ENCODE results near the gene OXTR.

The OXTR gene

GRCh38 chr3:8755564-8756237 is 13.7 kb downstream of the OXTR start:
- Histone ChIP-seq H3K4me1 (ENCODE audit: control insufficient read depth in 1 of 2, insufficient read depth in 2 of 2, low read length in 2 of 2) (no peaks in the 10 kb centered on the region), H3K27ac (ENCODE audit: low read length) (no peak overlapping the region), H3K36me3 (ENCODE audit: control insufficient read depth in 1 of 2, insufficient read depth in 2 of 2, low read length in 2 of 2) (no peaks in the 10 kb centered on the region), H3K27me3 (ENCODE audit: low read depth, low read length) (no peaks in the 10 kb centered on the region), H3K9me3 (ENCODE audit: control insufficient read depth in 1 of 2, low read length in 2 of 2) (no peaks in the 10 kb centered on the region), H3K4me3 (ENCODE audit: low read depth in 1 of 2, low read length in 2 of 2) (no peak overlapping the region)

DNA sequence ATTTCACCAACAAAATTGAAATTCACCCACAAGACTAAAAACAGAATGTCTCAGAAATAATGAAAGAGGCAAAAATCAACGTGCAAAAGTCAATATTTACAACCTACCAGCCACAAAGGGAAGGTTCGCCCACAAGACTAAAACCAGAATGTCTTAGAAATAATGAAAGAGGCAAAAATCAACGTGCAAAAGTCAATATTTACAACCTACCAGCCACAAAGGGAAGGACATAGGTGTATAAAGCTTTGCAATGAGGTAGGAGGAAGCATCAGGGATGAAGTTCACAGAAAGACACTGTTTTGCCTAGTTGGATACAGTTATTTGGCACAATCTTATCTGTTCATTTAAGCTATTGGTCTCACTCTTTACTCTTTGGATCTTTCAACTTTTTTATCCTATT is 14.3 kb downstream of the OXTR start:
- no peaks in the 10 kb centered on the region for H3K4me1 ChIP-seq (ENCODE audit: control insufficient read depth in 1 of 2, insufficient read depth in 2 of 2, low read length in 2 of 2)
- no peaks in the 10 kb centered on the region for H3K36me3 ChIP-seq (ENCODE audit: control insufficient read depth in 1 of 2, insufficient read depth in 2 of 2, low read length in 2 of 2)
- no peak overlapping the region for H3K27ac ChIP-seq (ENCODE audit: low read length)
- no peaks in the 10 kb centered on the region for H3K9me3 ChIP-seq (ENCODE audit: control insufficient read depth in 1 of 2, low read length in 2 of 2)
- H3K27me3 ChIP-seq (ENCODE audit: low read depth, low read length) = no peaks in the 10 kb centered on the region
- H3K4me3 ChIP-seq (ENCODE audit: low read depth in 1 of 2, low read length in 2 of 2) = no peak overlapping the region

DNA sequence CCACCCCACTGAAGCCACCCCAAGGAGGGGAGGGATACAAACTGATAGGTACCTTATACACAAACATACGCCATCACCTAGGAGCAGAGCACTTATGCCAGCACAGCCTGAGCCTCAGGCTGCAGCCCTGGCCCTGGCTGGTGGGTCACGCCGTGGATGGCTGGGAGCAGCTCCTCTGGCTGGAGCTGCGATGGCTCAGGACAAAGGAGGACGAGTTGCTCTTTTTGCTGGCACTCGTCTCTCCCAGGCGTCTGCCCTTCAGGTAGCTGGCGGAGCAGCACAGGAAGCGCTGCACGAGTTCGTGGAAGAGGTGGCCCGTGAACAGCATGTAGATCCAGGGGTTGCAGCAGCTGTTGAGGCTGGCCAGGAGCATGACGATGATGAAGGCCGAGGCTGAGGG is 16.6 kb downstream of the OXTR start:
- Histone ChIP-seq H3K9me3 (ENCODE audit: control insufficient read depth in 1 of 2, low read length in 2 of 2) (no peaks in the 10 kb centered on the region), H3K27ac (ENCODE audit: low read length) (no peak overlapping the region), H3K36me3 (ENCODE audit: control insufficient read depth in 1 of 2, insufficient read depth in 2 of 2, low read length in 2 of 2) (no peaks in the 10 kb centered on the region), H3K27me3 (ENCODE audit: low read depth, low read length) (no peaks in the 10 kb centered on the region), H3K4me3 (ENCODE audit: low read depth in 1 of 2, low read length in 2 of 2) (no peak overlapping the region), H3K4me1 (ENCODE audit: control insufficient read depth in 1 of 2, insufficient read depth in 2 of 2, low read length in 2 of 2) (no peaks in the 10 kb centered on the region)

DNA sequence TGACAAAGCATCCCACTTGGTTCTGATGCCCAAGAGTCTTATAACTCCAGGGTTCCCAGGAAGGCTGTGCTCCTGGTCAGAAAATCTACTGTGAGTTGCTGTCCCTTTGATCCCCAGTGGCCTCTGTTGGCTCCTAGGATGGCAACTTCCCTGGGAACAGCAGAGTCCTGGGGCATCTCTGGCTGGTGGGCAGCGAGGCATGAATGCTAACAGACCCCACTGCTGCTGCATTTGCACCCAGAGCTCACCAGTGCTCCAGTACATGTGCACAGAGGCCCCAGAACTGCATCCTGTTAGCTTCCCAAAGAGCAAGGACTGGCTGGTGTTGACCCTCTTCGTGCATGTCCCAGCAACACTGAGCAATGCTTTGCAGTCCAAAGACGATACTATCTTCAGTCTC is 20.1 kb downstream of the OXTR start:
- Histone ChIP-seq H3K27ac (ENCODE audit: low read length) (no peak overlapping the region), H3K27me3 (ENCODE audit: low read depth, low read length) (no peaks in the 10 kb centered on the region)

GRCh38 chr3:8746780-8747345 is 22.6 kb downstream of the OXTR start:
- Histone ChIP-seq H3K4me3 (ENCODE audit: low read depth in 1 of 2, low read length in 2 of 2) (no peak overlapping the region), H3K4me1 (ENCODE audit: control insufficient read depth in 1 of 2, insufficient read depth in 2 of 2, low read length in 2 of 2) (peaks cover 0 to 3% of the 10 kb centered on the region in 2 donors), H3K27me3 (ENCODE audit: low read depth, low read length) (no peaks in the 10 kb centered on the region), H3K27ac (ENCODE audit: low read length) (no peak overlapping the region), H3K36me3 (ENCODE audit: control insufficient read depth in 1 of 2, insufficient read depth in 2 of 2, low read length in 2 of 2) (no peaks in the 10 kb centered on the region), H3K9me3 (ENCODE audit: control insufficient read depth in 1 of 2, low read length in 2 of 2) (no peaks in the 10 kb centered on the region)

More for the DNA sequence above, 20.1 kb downstream of the OXTR start:
- Histone ChIP-seq H3K9me3 (ENCODE audit: control insufficient read depth in 1 of 2, low read length in 2 of 2) (no peaks in the 10 kb centered on the region), H3K4me3 (ENCODE audit: low read depth in 1 of 2, low read length in 2 of 2) (no peak overlapping the region), H3K36me3 (ENCODE audit: control insufficient read depth in 1 of 2, insufficient read depth in 2 of 2, low read length in 2 of 2) (no peaks in the 10 kb centered on the region), H3K4me1 (ENCODE audit: control insufficient read depth in 1 of 2, insufficient read depth in 2 of 2, low read length in 2 of 2) (no peaks in the 10 kb centered on the region)

DNA sequence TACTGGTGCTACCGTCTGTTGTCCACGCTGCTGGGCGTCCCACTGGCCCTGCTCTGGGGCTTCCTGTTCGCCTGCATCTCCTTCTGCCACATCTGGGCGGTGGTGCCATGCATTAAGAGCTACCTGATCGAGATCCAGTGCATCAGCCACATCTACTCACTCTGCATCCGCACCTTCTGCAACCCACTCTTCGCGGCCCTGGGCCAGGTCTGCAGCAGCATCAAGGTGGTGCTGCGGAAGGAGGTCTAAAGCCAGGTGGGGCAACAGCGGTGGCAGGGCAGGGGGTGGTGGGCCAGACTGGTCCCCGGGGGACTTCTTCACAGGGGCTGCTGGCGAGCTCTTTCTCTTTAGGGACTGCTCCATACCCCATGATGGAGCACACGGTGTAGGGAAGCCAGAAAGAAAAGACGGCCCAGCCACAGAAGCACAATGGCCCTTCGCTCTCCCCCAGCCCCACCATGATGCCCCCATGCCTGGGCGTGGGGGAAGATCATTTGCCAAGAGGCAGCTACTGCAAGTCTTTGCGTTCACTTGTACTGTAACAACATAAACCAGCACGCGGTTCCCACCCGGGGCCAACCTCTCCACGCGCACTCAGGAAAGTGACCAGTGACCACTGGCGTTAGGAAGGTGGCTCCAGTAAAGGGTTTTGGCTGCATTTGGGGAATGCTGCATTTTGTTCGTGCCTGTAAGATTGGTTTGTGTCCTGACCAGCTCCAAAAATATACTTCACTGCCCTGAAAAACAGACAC is 23.6 kb downstream of the OXTR start:
- Histone ChIP-seq H3K27me3 (ENCODE audit: low read depth, low read length) (no peaks in the 10 kb centered on the region), H3K4me1 (ENCODE audit: control insufficient read depth in 1 of 2, insufficient read depth in 2 of 2, low read length in 2 of 2) (peaks cover 0 to 9% of the 10 kb centered on the region in 2 donors), H3K4me3 (ENCODE audit: low read depth in 1 of 2, low read length in 2 of 2) (no peak overlapping the region), H3K36me3 (ENCODE audit: control insufficient read depth in 1 of 2, insufficient read depth in 2 of 2, low read length in 2 of 2) (no peaks in the 10 kb centered on the region), H3K9me3 (ENCODE audit: control insufficient read depth in 1 of 2, low read length in 2 of 2) (no peaks in the 10 kb centered on the region), H3K27ac (ENCODE audit: low read length) (no peak overlapping the region)

- no peaks in the 10 kb centered on the region for H3K9me3 ChIP-seq (ENCODE audit: control insufficient read depth in 1 of 2, low read length in 2 of 2)
- no peak overlapping the region for H3K4me3 ChIP-seq (ENCODE audit: low read depth in 1 of 2, low read length in 2 of 2)
- H3K36me3 ChIP-seq (ENCODE audit: control insufficient read depth in 1 of 2, insufficient read depth in 2 of 2, low read length in 2 of 2) = no peaks in the 10 kb centered on the region
- peaks cover 0 to 9% of the 10 kb centered on the region in 2 donors for H3K4me1 ChIP-seq (ENCODE audit: control insufficient read depth in 1 of 2, insufficient read depth in 2 of 2, low read length in 2 of 2)
- no peak overlapping the region for H3K27ac ChIP-seq (ENCODE audit: low read length)
- no peaks in the 10 kb centered on the region for H3K27me3 ChIP-seq (ENCODE audit: low read depth, low read length)
These were observed 25.5 kb downstream of the OXTR start for GRCh38 chr3:8743911-8744310.

DNA sequence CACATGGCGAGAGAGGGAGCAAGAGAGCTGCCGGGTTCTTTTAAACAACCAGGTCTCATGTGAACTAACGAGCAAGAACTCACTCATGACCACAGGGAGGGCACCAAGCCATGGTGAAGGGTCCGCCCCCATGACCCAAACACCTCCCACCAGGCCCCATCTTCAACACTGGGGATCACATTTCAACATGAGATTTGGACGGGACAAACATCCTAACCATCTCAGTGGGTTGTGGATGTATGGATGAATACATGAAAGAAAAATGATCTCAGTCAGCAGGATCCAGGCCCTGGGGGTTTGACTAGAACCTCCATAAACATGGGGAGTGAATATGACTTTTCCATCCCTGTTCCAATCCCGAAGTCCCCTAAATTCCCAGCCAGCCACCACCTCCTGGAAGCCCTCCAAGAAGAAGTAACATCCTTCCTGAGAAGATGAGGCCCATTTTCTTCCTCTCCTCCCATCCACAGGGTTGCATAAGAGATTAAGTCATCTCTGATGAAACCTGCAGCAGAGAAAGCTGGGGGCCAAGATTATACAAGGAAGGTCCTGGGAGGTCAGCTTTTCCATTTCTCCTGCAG is 26.3 kb downstream of the OXTR start:
- no peaks in the 10 kb centered on the region for H3K9me3 ChIP-seq (ENCODE audit: control insufficient read depth in 1 of 2, low read length in 2 of 2)
- H3K27me3 ChIP-seq (ENCODE audit: low read depth, low read length) = no peaks in the 10 kb centered on the region
- peaks cover 0 to 9% of the 10 kb centered on the region in 2 donors for H3K4me1 ChIP-seq (ENCODE audit: control insufficient read depth in 1 of 2, insufficient read depth in 2 of 2, low read length in 2 of 2)
- H3K27ac ChIP-seq (ENCODE audit: low read length) = no peak overlapping the region
- H3K4me3 ChIP-seq (ENCODE audit: low read depth in 1 of 2, low read length in 2 of 2) = no peak overlapping the region
- H3K36me3 ChIP-seq (ENCODE audit: control insufficient read depth in 1 of 2, insufficient read depth in 2 of 2, low read length in 2 of 2) = no peaks in the 10 kb centered on the region

GRCh38 chr3:8741581-8742261 is 27.7 kb downstream of the OXTR start:
- H3K9me3 ChIP-seq (ENCODE audit: control insufficient read depth in 1 of 2, low read length in 2 of 2) = no peaks in the 10 kb centered on the region
- H3K4me1 ChIP-seq (ENCODE audit: control insufficient read depth in 1 of 2, insufficient read depth in 2 of 2, low read length in 2 of 2) = peaks cover 0 to 9% of the 10 kb centered on the region in 2 donors
- H3K27ac ChIP-seq (ENCODE audit: low read length) = no peak overlapping the region
- no peaks in the 10 kb centered on the region for H3K27me3 ChIP-seq (ENCODE audit: low read depth, low read length)
- no peaks in the 10 kb centered on the region for H3K36me3 ChIP-seq (ENCODE audit: control insufficient read depth in 1 of 2, insufficient read depth in 2 of 2, low read length in 2 of 2)
- no peak overlapping the region for H3K4me3 ChIP-seq (ENCODE audit: low read depth in 1 of 2, low read length in 2 of 2)

GRCh38 chr3:8739757-8740504 is 29.5 kb downstream of the OXTR start:
- H3K4me1 ChIP-seq (ENCODE audit: control insufficient read depth in 1 of 2, insufficient read depth in 2 of 2, low read length in 2 of 2) = peaks cover 0 to 9% of the 10 kb centered on the region in 2 donors
- H3K27me3 ChIP-seq (ENCODE audit: low read depth, low read length) = no peaks in the 10 kb centered on the region
- H3K36me3 ChIP-seq (ENCODE audit: control insufficient read depth in 1 of 2, insufficient read depth in 2 of 2, low read length in 2 of 2) = no peaks in the 10 kb centered on the region
- H3K27ac ChIP-seq (ENCODE audit: low read length) = no peak overlapping the region
- no peak overlapping the region for H3K4me3 ChIP-seq (ENCODE audit: low read depth in 1 of 2, low read length in 2 of 2)
- no peaks in the 10 kb centered on the region for H3K9me3 ChIP-seq (ENCODE audit: control insufficient read depth in 1 of 2, low read length in 2 of 2)

All from muscle layer of duodenum (tissue), 2 donors.